Stimulated activated CD8-positive, alpha-beta memory T cell treated with anti-CD3 and anti-CD28 coated beads, Interleukin-4, amount 100 ng/mL, for 4 hours (primary cell): ENCODE data around the gene KIAA0513.

Source experiments
- DNase-seq, 2 donors: peaks; one replicate each; pipeline ENCODE4 v3.0.0-alpha.2; 2020; ENCODE audit warnings: low read depth in 2 of 2, low spot score in 1 of 2

KIAA0513 gene

DNA sequence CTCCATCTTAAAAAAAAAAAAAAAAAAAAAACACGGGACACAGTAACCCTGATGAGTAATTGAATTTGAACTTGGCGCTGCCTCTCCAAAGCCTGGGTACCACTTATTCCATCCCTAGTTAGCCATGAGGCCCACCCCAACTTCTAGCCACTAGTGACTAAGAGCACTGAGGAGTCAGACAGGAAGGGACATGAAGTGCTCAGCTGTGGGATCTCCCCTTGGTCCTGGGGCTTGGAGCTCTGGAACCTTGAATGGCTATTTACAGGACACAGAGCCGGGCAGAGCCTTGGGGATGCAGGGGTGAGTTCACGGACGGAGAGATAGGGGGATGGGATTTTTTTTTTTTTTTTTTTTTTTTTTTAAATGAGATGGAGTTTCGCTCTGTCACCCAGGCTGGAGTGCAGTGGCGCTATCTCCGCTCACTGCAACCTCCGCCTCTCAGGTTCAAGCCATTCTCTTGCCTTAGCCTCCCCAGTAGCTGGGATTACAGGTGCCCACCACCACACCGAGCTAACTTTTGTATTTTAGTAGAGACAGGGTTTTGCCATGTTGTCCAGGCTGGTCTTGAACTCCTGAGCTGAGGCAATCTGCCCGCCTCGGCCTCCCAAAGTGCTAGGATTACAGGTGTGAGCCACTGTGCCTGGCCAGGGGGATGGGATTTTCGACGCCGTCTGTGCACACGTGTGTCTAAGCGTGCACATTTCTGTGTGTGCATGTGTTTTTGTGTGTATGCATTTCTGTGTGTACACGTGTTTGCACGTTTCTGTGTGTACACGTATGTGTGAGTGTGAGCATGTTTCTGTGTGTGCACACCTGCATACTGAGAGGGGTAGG lies 105.1 kb downstream of the KIAA0513 start:
- no peak for DNase-seq

DNA sequence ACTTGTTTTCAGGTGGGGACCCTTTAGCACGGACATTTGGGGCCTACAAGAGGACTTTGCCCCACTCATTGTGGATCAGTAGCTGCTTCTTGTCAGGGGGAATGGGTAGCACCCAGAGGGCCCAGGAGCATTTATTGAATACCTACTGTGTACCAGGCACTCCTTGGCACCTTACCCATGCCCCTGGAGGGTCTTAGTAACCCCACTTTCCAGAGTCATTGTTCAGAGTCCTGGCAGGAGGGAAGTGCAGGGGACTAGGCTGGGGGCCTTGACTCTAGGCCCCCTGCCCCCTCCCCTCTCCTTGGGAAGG lies 105.7 kb downstream of the KIAA0513 start:
- DNase-seq = no peak

DNA sequence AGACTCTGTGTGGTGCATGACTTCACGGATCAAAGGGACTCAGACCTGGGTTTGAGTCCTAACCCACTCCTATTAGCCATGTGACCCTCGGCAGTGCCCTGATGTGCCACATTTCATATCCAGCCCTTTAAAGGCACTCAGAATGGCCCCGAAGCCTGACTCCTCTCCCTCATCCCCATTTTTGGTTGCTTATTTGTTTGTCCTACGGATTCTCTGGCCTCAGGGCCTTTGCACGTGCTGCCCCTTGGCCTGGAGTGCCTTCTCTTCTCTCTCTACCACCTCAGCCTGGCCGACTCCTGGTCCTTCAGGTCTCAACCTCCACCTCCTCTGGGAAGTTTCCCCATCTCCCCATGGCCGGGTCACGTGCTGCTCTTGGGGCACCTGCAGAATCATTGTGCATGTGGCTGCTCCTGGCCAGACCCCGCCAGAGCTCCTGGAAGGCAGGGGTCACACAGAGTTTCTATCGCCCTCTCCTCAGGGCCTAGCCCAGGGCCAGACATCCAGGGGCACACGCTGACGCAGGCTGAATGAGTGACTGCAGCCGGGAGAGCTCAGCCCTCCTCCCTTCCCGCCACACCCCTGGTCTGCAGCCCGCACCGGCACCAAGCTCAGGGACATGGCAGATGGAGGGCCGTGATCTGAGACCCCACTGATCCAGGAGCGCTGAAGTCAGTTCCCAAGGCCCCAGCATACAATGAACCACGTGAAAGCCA lies 106.6 kb downstream of the KIAA0513 start:
- no peak for DNase-seq

DNA sequence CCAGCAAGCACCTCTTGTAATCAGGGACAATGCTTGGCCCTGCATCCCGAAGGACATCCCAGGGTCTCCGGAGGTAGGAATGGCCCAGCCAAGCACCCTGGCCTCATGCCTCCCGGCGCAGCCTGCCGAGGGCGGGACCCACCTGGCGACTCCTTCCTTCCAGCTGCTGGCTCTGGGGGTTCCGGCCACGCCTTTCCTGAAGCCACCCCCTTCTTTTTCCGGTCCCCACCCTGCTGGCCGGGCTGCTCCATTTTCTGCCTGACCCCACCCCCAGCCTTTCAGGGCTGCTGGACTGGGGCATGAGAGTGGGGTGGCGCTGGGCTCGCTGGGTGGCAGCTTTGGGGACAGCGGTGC lies 107.2 kb downstream of the KIAA0513 start:
- DNase-seq = no peak

- no peak for DNase-seq
Measured at GRCh38 chr16:85136213-85136701, 108.7 kb downstream of the KIAA0513 start.

GRCh38 chr16:85136702-85137322 lies 109.2 kb downstream of the KIAA0513 start:
- DNase-seq = no peak

DNA sequence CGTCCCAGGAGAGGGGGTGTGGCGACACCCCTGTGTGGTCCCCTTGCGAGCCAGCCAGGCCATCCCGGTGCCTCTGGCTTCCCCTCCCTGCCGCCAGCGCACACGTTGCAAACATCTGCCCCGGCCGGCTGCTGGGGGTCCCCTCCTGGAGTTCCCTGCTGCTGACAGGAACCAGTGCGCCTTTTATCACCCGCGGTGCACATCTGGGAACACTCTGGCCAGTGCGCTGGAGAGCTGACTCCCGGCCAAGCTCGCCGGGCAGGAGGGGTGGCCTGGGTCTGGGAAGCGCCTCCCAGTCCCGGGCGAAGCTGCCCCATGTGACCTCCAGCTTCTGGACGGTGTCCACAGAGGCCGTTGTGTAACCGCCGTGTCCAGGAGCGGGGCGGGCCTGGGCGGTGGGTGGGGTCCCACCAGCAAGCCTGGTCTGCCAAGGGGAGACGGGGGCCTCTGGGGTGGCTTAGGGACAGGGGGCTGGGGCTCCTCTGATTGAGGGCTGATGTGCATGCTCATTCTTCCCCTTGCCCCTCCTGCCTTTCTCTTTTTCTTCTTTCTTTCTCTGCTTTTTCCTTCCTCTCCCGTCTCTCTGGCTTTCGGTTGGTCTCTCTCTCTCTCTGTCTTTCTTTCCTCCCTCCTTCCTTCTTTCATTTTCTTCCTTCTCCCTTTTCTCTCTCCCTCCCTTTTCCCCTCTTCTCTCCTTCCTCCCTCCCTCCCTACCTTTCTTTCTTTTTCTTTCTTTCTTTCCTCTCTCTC lies 109.9 kb downstream of the KIAA0513 start:
- DNase-seq = no peak

- DNase-seq = no peak
Measured at GRCh38 chr16:85138073-85138824, 110.7 kb downstream of the KIAA0513 start.

GRCh38 chr16:85138825-85139627 lies 111.4 kb downstream of the KIAA0513 start:
- DNase-seq = no peak

DNA sequence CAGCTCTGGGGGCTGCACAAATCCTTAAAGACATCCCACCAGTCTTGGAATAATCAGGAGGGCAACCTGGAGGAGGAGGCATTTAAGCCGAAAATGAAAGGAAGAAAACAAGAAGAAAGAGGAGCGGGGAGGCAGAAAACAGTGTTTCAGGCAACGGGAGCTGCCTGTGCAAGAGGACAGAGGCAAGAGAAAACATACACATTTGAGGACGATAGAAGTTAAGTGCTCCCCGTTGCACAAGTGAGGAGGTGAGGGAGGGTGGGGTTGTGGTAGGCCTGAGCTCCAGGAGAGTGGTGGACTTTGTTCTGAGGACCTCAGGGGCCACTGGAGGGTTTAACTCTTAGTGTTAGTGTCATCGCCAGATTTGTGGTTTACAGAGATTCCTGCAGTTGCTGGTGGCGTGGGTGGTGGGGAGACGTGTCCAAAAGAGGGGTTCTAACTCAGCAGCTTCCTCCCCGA lies 112.3 kb downstream of the KIAA0513 start:
- DNase-seq = no peak

DNA sequence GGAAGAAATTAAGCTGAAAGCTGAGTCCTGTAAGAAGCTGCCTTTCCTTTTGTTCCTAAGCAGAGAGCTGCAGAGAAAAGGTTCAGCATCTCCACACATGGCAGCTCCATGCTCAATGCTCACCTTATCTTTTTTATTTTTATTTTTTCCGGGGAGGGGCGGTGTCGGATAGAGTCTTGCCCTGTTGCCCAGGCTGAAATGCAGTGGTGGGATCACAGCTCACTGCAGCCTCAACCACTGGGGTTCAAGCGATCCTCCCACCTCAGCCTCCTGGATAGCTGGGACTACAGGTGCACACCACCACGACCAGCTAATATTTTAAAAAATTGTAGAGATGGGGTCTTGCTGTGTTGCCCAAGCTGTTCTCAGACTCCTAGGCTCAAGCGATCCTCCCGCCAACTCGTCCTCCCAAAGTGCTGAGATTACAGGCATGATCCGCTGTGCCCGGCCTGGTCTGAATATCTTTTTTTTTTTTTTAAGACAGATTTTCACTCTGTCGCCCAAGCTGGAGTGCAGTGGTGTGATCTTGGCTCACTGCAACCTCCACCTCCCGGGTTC lies 112.9 kb downstream of the KIAA0513 start:
- no peak for DNase-seq

DNA sequence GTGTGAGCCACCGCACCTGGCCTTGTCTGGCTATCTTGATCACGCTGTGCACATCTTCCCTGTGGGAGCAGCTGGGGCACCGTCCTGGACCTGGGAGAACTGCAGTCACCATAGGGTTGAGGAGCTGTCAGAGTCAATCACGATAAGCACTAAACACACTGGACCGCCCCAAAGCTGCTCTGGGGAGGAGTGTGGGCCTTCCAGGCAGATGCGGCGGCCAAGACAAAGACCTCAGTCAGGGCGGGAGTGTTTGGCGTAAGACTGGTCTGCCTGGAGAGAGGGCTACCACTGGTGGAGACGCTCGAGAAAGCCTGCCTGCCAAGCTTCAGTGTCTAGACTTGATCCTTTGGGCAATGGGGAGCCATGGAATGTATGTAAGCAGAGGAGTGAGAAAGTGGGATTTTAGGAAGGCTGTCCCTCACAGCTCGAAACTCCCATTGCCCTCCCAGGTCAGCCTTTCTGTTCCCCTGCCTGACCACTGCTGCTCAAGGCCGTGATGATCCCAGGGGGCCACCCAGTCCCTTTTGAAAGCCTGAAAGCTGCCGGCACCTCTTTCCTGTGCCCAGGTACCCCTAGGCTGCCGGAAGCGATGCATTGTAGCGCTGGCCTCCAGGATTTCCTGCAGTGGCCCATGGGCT lies 114.0 kb downstream of the KIAA0513 start:
- DNase-seq = no peak

GRCh38 chr16:85142129-85142513 lies 114.5 kb downstream of the KIAA0513 start:
- no peak for DNase-seq

DNA sequence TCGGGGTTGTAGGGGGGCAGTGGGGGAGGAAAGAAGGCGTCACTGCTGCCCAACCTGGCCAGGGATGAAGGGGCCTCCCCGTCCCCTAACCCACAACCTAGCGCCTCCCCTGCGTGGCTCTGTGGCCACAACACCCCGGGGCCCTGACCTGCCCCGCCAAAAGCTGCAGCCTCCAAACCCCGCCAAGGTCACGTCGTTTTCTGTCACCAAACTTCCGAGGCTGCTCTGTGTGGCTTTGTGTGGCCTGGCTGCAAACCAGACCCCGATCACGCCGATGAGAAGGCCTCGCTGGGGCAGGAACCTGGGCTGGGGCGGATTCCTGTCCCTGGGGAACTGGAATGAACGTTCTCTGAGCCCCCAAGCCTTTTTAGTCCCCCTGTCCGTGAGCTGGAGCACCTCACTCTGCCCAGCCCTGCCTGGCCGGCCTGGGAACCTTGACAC lies 115.2 kb downstream of the KIAA0513 start:
- DNase-seq = no peak
